ENCODE data around the gene CLPX.
"Not testable (repeated sequence)": the region's sequence is repeated elsewhere in the genome, so short reads cannot be mapped to it uniquely, and the experiment has no call there.

Gene CLPX

DNA sequence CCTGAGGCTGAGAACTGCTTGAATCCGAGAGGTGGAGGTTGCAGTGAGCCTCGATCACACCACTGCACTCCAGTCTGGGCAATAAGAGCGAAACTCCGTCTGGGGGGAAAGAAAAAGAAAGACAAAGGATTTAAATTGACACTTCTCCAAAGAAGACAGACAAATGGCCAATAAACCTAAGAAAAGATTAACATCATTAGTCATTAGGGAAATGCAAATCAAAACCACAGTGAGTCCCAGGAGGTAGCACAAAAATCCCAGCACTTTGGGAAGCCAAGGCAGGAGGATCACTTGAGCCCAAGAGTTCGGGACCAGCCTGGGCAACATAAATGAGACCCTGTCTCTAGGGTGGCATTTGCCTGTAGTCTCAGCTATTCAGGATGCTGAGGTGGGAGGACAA lies 12.6 kb downstream of the CLPX start:
- no peak for FAIRE-seq
- DNase-seq (ENCODE audit: low spot score): no peak

DNA sequence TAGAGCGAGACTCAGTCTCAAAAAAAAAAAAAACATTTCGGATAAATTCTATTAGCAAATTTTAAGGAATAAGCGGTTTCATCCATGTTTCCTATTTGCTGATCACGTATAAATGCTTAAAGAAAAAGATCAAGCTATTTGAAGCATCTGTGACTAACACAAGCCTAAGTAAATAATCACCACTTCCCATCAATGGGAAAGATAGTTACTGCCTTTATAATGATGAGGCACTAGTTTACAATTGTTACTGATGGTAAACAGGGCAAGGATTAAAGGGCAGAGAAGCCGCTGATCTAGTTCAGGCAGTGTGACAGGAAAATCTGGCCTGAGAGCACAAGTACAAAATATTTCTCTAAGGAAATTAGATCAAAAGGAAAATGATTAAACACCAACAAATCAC lies 13.7 kb downstream of the CLPX start:
- DNase-seq (ENCODE audit: low spot score): no peak
- no peak for FAIRE-seq

DNA sequence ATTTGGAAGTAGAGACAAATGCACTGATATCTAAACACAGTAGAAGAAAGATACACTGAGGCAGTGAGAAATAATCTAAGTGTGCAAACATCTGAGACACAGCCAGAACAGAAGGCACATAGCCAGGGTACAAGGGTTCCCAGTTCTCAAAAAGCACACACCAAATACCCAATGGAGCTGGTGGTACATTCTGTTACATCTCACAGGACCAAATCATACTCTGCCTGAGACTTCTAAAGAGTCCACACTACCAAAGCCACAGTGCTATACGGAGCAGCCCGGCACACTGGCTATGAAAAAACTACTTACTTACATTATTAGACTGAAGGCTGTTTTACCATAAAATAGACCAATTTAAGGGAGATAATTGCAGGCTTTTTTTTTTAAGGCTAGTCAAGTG lies 19.3 kb downstream of the CLPX start:
- no peak for FAIRE-seq
- DNase-seq (ENCODE audit: low spot score): no peak

DNA sequence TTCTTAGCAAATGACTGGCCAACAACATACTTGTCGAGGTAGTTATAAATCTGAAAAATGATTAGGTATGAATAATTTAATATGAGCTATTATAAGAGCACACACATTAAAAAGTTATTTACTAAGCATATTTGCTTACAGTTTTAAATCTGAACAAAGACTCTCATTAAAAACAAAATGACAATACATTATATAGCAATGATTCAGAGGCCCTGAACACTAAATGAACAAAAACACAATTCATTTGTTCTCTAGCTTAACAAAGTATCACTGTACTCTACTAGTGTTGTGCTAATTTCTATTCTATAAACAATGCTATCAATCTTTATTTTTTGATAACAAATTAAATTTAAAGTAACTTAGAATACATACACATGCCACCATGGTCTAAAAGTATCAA lies 21.0 kb downstream of the CLPX start:
- DNase-seq (ENCODE audit: low spot score) (no peak), FAIRE-seq (no peak)

DNA sequence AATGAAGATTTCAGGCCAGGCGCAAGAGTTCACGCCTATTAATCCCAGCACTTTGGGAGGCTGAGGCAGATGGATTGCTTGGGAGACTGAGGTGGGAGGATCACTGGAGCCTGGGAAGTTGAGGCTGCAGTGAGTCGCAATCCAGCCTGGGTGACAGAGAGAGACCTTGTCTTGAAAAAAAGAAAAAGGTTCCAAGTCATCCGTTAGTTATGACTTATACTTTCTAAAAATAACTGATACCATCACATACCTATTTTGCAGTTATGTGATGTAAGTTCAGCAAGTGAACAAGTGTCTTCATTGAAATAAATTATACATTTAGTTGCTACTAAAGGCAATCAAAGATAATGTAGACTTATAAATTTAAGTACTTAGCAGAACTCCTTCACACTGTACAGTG lies 22.1 kb downstream of the CLPX start:
- FAIRE-seq: no peak
- no peak for DNase-seq (ENCODE audit: low spot score)

DNA sequence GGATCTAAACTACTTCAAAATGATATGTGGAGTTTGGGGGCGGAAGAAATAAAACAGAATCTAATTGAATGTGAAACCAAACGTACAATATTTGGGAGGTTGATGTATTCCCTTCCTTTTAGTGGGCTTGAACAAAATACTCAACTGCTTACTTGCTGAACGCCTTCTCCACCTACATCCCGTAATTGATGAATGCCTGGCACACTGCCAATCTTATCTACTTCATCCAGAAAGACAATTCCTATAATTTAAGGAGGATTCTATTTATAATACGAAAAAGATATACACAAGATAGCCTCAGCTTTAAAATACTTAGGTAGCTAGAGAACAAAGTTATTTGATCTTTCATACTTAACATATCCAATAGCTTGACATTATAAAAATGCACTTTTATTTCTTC lies 28.4 kb downstream of the CLPX start:
- FAIRE-seq (no peak), DNase-seq (ENCODE audit: low spot score) (no peak)

DNA sequence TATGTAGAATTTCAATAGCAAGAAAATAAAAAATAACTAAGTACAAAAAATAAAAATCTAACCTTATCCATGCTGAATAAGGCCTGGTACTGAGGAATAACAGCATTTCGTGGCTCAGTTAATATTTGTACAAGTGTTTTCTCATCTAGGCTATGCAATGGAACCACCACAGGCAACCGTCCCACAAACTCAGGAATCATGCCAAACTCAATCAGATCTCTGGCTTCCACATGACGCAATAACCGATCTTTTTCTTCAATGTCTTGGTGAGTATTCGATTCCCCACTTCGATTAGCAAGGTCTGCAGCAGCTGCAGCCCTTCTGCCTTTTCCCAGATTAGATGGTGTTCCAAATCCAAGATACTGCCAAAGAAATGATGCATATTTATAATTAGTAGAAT lies 30.4 kb downstream of the CLPX start:
- DNase-seq (ENCODE audit: low spot score): no peak
- no peak for FAIRE-seq

DNA sequence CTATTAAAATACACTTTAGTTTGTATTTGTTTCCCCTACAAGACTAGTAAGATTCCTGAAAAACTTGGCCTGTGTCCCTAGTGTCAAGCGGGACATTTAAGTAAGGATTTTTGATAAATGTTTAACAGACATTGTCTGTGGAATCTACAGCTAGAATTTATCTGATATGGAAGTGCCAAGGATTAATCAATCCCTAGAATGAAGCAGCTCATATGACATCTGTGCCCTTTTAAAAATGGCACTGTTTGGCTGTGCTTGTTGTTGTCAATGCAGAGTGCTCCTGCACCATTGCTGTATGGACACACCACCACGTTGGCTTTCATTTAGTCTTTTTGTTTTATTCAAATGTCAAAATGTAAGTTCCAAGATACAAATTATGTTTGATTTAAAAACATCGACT lies 37.2 kb downstream of the CLPX start:
- DNase-seq (ENCODE audit: low spot score) (no peak), FAIRE-seq (no peak)

DNA sequence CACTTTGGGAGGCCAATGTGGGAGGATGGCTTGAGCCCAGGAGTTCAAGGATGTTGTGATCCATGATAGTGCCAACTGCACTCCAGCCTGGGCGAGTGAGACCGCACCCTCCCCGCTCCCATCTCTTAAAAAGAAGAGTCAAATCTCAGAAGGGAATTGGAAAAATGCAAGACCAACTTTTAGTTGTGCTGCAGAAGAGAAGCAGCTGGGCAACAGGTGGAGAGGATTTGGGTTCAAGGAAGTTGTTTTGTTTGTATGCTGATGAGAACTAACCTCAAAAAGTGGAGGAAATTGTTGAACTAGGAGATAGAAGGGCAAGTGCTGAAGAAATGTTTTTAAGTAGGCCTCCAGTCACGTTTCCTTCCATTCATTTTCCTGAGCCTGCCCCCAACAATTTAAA lies 38.7 kb downstream of the CLPX start:
- FAIRE-seq: no peak
- no peak for DNase-seq (ENCODE audit: low spot score)

DNA sequence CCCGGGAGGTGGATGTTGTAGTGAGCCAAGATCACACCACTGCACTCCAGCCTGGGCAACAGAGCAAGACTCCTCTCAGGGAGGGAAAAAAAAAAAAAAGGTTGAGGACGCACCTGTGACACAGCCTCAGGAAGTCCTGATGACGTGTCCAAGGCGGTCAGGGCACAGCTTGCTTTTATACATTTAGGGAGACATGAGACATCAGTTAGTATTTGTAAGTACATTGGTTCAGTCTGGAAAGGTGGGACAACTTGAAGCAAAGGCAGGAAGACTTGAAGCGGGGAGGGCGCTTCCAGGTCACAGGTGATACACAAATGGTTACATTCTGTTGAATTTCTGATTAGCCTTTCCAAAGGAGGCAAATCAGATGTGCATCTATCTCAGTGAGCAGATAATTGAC lies 46.5 kb downstream of the CLPX start:
- not testable (repeated sequence) for FAIRE-seq

DNA sequence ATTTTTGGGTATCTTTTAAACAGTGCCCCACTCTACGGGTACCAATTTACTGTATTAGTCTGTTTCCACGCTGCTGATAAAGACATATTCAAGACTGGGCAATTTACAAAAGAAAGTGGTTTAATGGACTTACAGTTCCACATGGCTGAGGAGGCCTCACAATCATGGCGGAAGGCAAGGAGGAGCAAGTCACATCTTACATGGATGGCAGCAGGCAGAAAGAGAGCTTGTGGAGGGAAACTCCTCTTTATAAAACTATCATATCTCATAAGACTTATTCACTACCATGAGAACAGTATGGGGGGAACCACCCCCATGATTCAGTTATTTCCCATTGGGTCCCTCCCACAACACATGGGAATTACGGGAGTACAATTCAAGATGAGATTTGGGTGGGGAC lies 47.2 kb downstream of the CLPX start:
- FAIRE-seq; DNase-seq (ENCODE audit: low spot score): not testable (repeated sequence)

More for the DNA sequence above, 46.5 kb downstream of the CLPX start:
- not testable (repeated sequence) for DNase-seq (ENCODE audit: low spot score)

DNA sequence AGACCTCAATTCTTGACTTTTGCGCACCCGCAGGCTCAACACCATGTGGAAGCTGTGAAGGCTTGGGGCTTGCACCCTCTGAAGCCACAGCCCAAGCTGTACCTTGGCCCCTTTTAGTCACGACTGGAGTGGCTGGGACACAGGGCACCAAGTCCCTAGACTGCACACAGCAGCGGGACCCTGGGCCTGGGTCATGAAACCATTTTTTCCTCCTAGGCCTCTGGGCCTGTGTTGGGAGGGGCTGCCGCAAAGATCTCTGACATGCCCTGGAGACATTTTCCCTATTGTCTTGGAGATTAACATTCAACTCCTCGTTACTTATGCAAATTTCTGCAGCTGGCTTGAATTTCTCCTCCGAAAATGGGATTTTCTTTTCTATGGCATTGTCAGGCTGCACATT lies 48.1 kb downstream of the CLPX start:
- not testable (repeated sequence) for FAIRE-seq; DNase-seq (ENCODE audit: low spot score)

DNA sequence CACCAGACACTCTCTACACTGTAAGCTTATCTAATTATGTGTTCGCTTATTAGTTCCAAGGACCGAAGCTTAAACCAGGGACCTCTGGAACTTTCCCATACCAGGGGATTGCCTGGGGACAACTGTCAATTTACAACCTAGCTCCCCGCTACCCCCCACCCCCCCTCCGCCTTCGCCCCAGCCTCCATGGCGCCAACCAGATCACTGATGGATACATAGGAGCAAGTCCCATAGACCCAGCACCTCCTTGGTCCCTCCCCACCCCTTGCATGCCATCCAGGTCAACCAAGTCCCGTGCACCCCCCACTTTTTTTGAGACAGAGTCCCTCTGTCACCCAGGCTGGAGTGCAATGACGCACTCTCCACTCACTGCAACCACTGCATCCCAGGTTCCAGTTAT lies 50.6 kb downstream of the CLPX start:
- DNase-seq (ENCODE audit: low spot score): no peak
- no peak for FAIRE-seq

DNA sequence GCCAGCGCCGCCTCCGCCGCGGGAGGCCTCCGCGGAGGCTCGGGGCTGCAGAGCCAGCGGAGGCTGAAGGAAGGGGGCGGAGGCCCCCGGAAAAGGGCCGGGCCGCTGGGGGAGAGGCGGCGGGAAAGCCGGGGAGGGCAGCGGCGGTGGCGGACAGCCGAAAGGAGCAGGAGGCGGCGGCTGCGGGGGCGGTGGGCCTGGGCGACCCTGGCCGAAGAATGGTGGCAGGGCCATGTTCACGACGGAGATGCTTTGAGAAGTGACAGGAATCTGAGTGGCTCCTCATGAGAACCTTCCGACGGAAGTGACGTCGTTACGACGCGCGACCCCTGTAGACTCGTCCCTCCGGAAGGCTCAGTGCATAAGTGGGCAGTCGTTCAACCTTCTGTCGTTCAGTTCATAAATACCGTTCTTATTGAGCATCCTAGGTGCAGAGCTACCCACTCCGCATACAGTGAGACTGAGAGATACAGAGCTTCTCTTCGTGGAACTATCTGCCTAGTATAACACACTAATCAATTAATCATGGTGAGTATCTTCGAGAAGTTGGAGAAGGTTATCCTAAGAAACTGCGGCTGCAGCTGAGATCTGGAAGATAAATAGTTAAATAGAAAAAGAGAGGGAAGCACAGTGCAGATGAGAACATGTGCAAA lies 51.5 kb downstream of the CLPX start, which contains the start of gene PDCD7:
PDCD7 (minus strand) TSS at position 261 of the 653 bp plus-strand sequence; CDS start at position 234, 27 bp downstream.
- peak; percentile 96 for FAIRE-seq
- DNase-seq (ENCODE audit: low spot score): peak; percentile 97

DNA sequence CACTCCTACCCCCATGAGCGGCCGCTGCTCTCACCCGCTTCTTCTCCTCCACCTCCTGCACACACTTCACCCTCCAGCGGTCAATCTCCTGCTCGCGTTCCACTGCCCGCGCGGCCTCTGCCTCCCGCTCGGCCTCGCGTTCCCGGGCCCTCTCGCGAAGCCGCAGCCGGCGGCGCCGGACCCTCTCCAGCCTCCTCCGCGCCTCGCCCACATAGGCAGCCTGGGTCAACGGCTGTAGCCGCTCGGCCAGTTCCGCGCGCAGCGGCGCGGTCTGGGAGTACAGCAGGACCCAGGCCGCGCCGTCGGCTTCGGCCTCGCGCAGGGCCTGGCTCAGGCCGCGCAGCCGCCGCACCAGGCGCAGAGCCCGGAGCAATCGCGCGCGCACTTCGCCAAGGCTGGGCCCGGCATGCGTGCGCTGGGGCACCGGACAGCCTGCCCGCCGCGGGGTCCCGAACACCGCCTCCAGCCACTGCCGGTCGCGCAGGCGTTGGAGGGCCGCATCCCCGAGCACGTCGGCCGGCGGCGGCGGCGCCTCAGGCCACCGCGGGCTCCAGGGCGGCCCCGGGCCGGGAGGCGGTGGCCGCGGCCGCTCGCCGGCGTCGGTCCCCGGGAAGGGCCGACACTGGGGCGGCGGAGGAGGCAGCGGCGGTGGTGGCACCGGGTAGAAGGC lies 52.1 kb downstream of the CLPX start:
- FAIRE-seq: peak; percentile 20
- peak; percentile 58 for DNase-seq (ENCODE audit: low spot score)

DNA sequence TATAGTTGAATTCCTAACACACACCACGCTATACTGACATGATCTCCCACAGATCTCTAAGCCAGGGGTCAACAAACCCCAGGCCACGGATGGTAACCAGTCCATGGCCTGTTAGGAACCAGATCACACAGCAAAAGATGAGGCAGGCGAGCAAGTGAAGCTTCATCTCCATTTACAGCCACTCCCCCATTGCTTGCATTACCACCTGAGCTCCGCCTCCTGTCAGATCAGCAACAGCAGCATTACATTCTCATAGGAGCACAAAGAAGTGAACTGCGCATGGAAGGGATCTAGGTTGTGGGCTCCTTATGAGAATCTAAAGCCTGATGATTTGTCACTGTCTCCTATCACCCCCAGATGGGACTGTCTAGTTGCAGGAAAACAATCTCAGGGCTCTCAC lies 54.2 kb downstream of the CLPX start:
- FAIRE-seq: no peak
- DNase-seq (ENCODE audit: low spot score): no peak

DNA sequence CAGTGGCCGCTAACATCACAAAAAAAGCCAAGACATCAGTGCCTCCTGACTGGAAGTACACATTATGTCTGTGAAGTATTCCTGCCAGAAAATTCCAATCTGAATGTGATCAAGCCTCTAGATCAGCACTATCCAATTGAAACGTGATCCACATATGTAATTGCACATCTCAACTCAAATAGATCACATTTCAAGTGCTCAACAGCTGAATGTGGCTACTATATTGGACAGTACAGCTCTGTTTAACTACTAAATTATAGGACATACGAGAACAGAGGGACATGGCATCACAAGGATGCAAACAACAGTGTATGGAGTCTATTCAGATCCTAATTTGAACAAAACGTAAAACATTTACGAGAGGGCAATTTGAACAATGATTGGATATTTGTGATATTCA lies 69.6 kb downstream of the CLPX start:
- FAIRE-seq: peak; percentile 67
- DNase-seq (ENCODE audit: low spot score): no peak

DNA sequence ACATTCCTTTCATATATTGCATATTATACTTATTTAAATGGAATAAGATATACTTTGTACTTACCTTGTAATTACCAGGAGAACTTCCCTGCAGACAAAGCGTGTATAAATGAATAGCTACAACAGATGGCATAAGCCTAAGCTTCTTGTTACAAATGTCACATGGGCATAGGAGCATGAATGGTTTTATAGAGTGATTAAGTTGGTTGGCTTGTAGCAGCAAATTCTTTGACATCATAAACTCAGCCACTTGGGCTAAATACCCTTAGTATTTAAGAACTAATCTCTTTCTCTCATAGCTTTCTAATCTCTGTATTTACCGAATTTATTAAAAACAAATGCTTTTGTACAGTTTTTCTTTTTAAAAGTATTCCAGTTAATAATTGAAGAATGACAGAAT lies 70.1 kb downstream of the CLPX start, which contains the start of gene UBAP1L:
UBAP1L (minus strand) TSS at position 115 of the 400 bp plus-strand sequence. CDS start 8,985 bp downstream, outside the sequence.
- DNase-seq (ENCODE audit: low spot score) (no peak), FAIRE-seq (no peak)

DNA sequence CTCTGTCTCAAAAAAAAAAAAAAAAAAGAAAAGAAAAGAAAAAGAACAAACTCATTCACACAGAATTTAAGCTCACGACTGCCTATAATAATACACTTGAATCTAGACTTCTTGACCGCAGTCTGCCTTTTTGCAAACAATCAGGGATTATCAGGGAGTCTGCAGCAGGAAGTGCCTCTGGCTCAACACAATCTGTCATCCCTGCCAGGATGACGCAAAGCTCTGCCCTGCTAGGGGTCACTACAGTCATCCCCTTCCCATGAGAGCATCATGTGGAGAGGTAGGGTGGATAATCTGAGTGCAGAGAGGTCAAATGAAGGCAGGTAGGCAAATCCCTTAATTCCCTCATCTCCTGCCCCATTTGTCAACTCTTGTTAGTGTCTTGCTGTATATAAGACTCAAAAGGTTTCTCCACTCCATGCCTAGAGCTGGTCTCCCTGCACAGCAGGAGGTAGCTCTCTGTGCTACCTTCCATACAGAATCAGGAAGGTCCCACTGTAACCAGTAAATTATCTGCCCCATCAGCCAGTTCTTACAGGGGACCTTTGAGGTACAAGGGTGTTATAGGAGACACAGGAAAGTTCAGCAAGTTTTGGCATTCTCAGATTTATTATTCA lies 74.4 kb downstream of the CLPX start:
- FAIRE-seq: no peak

DNA sequence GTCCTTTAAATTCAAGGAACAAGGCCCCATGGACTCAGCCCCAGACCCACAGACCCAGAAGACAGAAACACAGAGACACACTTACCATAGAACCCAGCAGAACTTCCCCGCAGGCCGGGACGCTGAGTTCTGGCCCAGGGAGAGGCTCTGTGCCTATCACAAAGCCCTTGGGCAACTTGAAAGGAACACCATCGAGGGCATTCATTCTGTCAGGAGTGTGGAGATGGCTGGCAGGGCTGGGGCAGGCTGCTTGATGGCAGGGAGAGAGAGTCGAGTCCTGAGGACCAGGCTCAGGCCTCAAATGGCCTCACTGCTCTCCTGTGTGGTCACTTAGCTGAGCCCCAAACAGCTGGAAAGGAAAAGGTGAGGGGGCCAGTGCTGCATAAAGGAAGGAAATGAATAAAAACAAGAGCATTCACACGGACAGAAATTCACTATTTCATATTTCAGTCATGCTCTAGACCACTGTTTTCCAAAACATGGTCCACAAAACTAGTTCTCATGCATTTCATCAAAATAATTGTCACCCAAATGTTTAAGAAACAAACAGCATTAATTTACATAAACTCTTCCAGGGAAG lies 79.0 kb downstream of the CLPX start:
- DNase-seq (ENCODE audit: low spot score) (no peak), FAIRE-seq (no peak)

More for the DNA sequence above, 74.4 kb downstream of the CLPX start:
- DNase-seq (ENCODE audit: low spot score): no peak

DNA sequence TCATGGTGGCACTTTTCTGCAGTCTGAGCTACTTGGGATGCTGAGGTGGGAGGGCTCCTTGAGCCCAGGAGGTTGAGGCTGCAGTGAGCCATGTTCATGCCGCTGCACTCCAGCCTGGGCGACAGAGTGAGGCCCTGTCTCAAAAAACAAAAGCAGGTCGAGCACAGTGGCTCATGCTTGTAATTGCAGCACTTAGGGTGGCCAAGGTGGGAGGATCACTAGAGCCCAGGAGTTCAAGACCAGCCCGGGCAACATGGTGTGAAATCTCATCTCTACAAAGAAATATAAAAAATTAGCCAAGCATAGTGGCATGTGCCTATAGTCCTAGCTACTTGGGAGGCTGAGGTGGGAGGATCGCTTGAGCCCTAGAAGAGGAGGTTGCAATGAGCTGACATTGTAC lies 80.1 kb downstream of the CLPX start:
- no peak for FAIRE-seq
- DNase-seq (ENCODE audit: low spot score): no peak

DNA sequence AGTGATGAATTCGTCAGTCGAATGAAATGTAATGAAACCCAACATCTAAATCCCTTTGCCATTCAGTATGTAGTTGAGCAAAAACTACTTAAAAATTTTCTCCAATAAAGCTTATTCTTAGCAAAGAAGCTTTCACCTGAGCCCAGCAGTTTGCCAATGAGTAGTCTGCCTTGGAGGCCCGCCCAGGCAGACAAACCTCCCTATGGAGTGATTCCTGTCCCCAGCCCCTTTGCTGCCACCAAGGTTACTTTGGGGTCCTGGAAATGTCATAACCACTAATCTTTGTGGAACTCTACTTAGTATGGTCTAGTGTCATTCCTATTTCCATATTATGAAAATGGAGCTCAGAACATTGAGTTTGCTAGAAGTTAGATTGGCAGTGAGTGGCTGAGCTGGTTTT lies 82.2 kb downstream of the CLPX start:
- FAIRE-seq (no peak), DNase-seq (ENCODE audit: low spot score) (no peak)
